RPMI8226 (cell line): ENCODE data around the gene TPBGL.

Experiments
- DNase-seq: peaks from one replicate; pipeline ENCODE4 v3.0.0-alpha.2; 2015

Gene TPBGL, protein sequence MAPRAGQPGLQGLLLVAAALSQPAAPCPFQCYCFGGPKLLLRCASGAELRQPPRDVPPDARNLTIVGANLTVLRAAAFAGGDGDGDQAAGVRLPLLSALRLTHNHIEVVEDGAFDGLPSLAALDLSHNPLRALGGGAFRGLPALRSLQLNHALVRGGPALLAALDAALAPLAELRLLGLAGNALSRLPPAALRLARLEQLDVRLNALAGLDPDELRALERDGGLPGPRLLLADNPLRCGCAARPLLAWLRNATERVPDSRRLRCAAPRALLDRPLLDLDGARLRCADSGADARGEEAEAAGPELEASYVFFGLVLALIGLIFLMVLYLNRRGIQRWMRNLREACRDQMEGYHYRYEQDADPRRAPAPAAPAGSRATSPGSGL

GRCh38 chr11:75240311-75241035 is at the start of gene TPBGL:
TPBGL (plus strand) TSS chr11:75240774; CDS start chr11:75241050, 276 bp downstream.
- DNase-seq: no peak

- DNase-seq: no peak
Measured at GRCh38 chr11:75191330-75191717, 49.2 kb upstream of the TPBGL start.

GRCh38 chr11:75193271-75193670 is 47.3 kb upstream of the TPBGL start:
- no peak for DNase-seq

DNA sequence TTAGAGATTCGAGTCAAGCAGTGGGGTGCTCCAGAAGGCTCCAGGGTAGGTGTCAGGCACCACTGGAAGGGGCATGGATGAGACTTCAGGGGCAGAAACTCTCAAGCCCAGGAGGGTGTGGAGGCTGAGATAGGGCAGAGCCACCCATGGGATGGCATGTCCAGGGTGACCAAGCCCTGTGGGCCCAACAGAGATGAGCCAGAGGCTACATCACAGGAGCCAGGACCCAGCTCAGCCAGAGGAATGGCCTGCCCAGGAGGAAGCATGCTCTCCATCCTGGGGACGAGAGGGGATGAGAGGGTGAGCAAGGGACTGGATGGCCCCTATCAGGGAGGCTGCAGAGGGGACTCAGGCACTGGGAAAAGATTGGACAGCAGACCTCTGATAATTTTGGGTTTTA is 46.9 kb upstream of the TPBGL start:
- no peak for DNase-seq

DNA sequence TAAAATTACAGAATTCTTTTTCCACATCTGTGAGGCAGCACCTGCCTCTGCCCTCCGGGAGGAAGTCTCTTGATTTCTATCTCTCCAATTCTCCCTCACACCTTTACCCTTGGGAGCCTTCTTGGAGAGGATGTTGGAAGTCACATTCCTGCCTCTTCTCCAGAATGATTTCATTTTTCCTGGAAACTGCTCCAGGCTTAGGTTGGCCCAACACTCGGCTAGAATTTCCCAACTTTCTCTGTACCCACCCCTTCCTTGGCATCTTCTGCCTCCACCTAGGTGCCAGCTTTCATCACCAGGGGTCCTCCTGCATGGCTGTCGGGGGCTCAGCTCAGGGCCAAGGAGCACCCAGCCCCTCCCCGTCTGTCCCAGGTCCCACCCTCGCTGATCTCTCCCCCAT is 46.4 kb upstream of the TPBGL start:
- DNase-seq: no peak

- no peak for DNase-seq
Measured at GRCh38 chr11:75195167-75195962, 45.2 kb upstream of the TPBGL start.

DNA sequence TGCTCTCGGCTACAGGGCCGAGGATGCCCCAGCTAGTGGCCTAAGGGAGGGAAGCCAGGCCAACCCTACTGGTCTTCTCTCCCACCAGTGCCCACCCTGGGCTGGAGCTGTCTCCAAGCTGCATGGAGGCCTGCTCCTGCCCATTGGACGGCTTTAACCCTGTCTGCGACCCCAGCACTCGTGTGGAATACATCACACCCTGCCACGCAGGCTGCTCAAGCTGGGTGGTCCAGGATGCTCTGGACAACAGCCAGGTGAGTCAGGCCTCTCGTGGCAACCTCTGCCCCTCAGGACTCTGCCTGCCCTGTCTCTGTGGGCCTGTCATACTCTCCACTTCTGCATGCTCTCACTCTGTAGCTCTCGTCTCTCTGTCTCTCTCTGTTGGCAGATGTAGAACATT is 44.1 kb upstream of the TPBGL start:
- no peak for DNase-seq

DNA sequence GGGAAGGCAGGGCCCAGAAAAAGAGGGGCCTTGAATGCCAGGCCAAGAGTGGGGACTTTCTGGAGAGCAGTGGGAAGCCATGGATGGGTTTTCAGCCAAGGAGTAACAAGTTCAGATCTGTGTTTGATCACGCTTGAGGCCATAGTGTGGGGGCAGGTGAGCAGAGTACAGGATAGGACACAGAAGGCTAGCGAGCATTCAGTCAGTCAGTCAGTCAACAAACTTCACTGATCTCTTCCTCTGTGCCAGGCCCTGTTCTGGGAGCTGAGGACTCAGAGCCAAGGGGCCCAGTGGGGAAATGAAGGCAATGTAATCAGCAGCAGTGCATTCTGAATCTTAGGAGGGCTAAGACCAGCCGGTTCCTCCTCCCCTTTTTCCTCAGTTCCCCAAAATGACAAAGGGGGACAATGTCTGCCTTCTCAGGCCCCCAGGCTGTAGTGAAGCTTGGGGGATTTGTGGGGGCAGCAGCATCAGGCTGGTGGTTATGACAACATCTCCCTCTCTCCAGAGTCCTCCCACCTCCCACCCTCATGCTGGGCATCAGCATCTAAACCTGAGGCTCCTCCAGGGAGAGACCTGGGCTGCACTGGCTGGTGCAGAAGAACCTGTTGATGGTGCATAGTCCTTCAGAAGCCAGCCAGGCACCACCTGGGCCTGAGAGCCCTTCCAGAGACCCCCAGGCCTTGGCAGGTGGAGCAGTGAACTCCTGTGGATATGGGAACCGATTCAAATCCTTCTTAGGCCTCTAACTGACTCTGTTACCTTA is 42.9 kb upstream of the TPBGL start:
- no peak for DNase-seq

DNA sequence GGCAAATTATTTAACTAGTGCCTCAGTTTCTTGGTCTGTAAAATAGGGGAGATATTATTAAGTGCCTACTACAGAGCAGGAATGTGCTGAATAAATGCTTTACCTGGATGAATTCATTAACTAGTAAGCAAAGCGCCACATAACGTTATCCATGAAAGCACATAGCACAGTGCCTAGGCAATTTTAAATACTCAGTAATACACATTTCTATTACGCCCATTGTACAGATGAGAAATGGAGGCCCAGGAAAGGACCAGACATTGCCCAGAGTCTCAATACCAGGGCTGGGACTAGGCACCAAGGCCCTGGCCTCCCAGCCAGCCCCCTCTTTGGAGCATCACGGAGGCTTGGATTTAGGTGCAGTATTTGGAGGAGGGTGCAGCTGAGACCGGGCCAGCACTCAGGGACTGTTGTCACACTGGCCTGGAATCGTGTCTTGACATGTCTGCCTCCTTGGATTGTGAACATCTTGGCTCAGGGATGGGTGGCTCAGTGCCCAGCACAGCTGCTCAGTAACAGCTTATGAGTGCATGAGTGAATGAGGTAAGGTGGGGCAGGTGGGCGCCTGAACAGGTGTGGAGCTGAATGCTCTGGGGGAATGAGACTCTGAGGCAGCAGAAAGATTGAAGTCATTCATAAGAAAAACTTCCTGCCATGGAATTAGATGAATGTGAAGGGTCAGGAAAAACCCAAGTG is 42.1 kb upstream of the TPBGL start:
- no peak for DNase-seq

- DNase-seq: no peak
Measured at GRCh38 chr11:75199412-75199955, 41.1 kb upstream of the TPBGL start.

- no peak for DNase-seq
Measured at GRCh38 chr11:75200051-75200450, 40.5 kb upstream of the TPBGL start.

GRCh38 chr11:75200531-75200930 is 40.0 kb upstream of the TPBGL start:
- no peak for DNase-seq

DNA sequence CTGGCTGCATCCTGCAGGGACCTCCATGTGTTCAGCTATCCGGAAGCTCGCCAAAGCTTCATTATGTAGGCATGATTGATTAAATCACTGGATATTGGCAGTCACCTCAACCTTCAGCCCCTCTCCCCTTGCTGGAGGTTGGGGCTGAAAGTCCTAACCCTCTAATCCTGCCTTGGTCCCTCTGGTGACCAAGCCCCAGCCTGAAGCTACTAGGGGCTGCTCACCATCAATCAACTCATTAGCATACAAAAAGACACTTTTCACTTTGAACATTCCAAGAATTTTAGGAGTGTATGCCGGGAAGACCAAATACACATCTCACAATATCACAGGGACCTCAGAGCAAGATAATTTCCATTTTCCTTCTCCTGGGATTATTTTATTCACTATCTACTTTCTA is 38.8 kb upstream of the TPBGL start:
- DNase-seq: no peak

DNA sequence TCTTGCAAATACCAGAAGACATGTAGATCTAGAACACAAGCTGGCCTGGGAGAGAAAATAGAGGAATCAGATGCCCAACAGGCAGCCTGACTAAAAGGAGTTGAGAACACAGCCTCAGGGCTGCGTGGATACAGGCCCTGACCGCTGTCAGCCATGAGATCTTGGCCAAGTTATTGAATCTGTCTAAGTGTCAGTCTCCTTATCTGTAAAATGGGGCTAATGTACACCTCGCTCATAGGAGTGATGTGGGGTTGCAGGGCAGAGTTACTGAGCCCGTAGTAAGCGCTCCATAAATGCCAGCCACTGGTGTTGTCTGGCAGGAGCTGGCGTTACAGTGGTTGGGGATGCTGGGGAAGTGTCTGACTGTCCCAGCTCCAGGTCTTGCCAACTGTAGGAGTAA is 38.4 kb upstream of the TPBGL start:
- DNase-seq: no peak

DNA sequence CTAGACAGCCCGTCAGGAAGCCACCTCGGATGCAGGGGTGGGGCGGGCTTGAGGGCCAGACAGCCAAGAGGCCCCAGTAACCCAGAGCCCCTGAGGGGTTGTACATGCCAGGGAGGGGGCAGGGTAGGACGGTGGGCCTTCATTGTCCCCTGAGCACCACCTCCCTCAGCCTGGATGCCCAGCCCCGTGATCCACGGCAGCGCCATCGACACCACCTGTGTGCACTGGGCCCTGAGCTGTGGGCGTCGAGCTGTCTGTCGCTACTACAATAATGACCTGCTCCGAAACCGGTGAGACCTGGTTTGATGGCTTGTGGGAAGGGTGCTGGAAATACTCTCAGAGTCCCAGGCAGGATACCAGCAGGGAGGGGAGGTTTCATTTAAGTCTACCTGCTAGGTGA is 37.4 kb upstream of the TPBGL start:
- DNase-seq: no peak

DNA sequence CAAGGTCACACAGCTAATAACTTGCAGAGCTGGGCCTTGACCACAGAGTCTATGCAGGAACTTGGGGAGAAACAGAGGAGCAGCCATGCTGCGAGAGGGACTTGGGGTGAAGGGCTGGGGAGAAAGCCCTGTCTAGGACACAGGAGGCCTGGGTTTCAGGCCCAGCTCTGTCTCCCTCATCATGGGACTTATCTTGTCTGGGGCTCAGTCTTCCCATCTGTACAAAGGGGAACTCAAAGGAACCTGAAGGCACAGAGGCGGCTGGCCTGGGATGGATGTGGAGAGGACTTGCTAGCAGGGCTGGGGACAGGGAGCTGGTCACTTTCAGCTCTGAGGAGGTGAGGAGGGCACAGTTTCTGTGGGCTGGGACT is 36.9 kb upstream of the TPBGL start:
- DNase-seq: no peak

DNA sequence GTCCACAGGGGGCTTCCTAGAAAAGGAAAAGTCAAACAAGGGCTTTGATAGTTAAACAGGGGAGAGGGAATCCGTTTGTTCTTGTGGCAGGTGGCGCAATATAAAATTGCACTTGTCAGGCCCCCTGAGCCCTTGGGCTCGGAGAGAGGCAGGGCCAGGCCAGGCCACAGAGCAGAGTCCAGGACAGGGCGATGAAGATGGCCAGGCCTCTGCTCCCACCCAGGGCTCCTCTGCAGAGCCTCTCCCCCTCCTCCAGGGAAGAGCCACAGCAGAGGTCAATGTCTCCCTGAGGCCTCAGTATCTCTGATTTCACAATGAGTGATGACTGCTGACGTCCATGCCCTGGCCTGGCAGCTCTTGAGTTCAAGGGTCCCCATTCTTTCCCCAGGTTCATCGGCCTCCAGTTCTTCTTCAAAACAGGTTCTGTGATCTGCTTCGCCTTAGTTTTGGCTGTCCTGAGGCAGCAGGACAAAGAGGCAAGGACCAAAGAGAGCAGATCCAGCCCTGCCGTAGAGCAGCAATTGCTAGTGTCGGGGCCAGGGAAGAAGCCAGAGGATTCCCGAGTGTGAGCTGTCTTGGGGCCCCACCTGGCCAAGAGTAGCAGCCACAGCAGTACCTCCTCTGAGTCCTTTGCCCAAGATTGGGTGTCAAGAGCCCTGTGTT is 36.4 kb upstream of the TPBGL start:
- no peak for DNase-seq

- peak; percentile 92 for DNase-seq
Measured at GRCh38 chr11:75204685-75205563, 35.6 kb upstream of the TPBGL start.

- no peak for DNase-seq
Measured at GRCh38 chr11:75205564-75206020, 35.0 kb upstream of the TPBGL start.

- DNase-seq: no peak
Measured at GRCh38 chr11:75208446-75208845, 32.1 kb upstream of the TPBGL start.
